ENCODE measurements around the gene PCDHGA1.
"Not testable (repeated sequence)": the region's sequence is repeated elsewhere in the genome, so short reads cannot be mapped to it uniquely, and the experiment has no call there.

The PCDHGA1 gene

GRCh38 chr5:141330299-141331080 is at the start of gene PCDHGA1:
PCDHGA1 (plus strand) TSS chr5:141330514.
- Histone ChIP-seq H2AFZ (ENCODE audit: low read length, unreplicated experiment) (peak within 1 kb of the TSS; percentile 97), H3K27me3 (ENCODE audit: insufficient read depth, low read length) (peaks cover 71% of the 10 kb centered on the region), H3K4me1 (ENCODE audit: control insufficient read depth, insufficient read depth, low read length, unreplicated experiment) (peaks cover 5% of the 10 kb centered on the region), H3K79me2 (ENCODE audit: control insufficient read depth, insufficient read depth, low read length, unreplicated experiment) (no peaks in the 10 kb centered on the region), H3K36me3 (ENCODE audit: insufficient read depth, low read length) (no peaks in the 10 kb centered on the region), H3K4me3 (ENCODE audit: low read depth, low read length) (peak within 1 kb of the TSS; percentile 77), H3K27ac (ENCODE audit: low read depth, low read length) (no peak within 1 kb of the TSS)

- Histone ChIP-seq H3K36me3 (ENCODE audit: insufficient read depth, low read length) (no peaks in the 10 kb centered on the region), H3K27me3 (ENCODE audit: insufficient read depth, low read length) (no peaks in the 10 kb centered on the region), H2AFZ (ENCODE audit: low read length, unreplicated experiment) (no peak overlapping the region), H3K27ac (ENCODE audit: low read depth, low read length) (no peak overlapping the region), H3K79me2 (ENCODE audit: control insufficient read depth, insufficient read depth, low read length, unreplicated experiment) (no peaks in the 10 kb centered on the region), H3K4me1 (ENCODE audit: control insufficient read depth, insufficient read depth, low read length, unreplicated experiment) (no peaks in the 10 kb centered on the region), H3K4me3 (ENCODE audit: low read depth, low read length) (no peak overlapping the region)
Measured at GRCh38 chr5:141298376-141298775, 31.9 kb upstream of the PCDHGA1 start.

GRCh38 chr5:141303756-141304155 is 26.6 kb upstream of the PCDHGA1 start, which contains the start of gene SLC25A2:
SLC25A2 (minus strand) TSS chr5:141304049; CDS start chr5:141303865, 184 bp downstream.
- Histone ChIP-seq H3K4me1 (ENCODE audit: control insufficient read depth, insufficient read depth, low read length, unreplicated experiment) (no peaks in the 10 kb centered on the region), H2AFZ (ENCODE audit: low read length, unreplicated experiment) (no peak within 1 kb of the TSS), H3K79me2 (ENCODE audit: control insufficient read depth, insufficient read depth, low read length, unreplicated experiment) (no peaks in the 10 kb centered on the region), H3K27me3 (ENCODE audit: insufficient read depth, low read length) (no peaks in the 10 kb centered on the region), H3K36me3 (ENCODE audit: insufficient read depth, low read length) (peaks cover 3% of the 10 kb centered on the region; the same call in 1 of the 2 replicates), H3K27ac (ENCODE audit: low read depth, low read length) (no peak within 1 kb of the TSS), H3K4me3 (ENCODE audit: low read depth, low read length) (no peak within 1 kb of the TSS)

GRCh38 chr5:141306630-141307029 is 23.7 kb upstream of the PCDHGA1 start:
- H3K27me3 ChIP-seq (ENCODE audit: insufficient read depth, low read length) = no peaks in the 10 kb centered on the region

GRCh38 chr5:141313711-141314110 is 16.6 kb upstream of the PCDHGA1 start:
- H3K27ac ChIP-seq (ENCODE audit: low read depth, low read length) = no peak overlapping the region
- H3K4me1 ChIP-seq (ENCODE audit: control insufficient read depth, insufficient read depth, low read length, unreplicated experiment) = peaks cover 6% of the 10 kb centered on the region
- H3K36me3 ChIP-seq (ENCODE audit: insufficient read depth, low read length) = peaks cover 41% of the 10 kb centered on the region
- H3K79me2 ChIP-seq (ENCODE audit: control insufficient read depth, insufficient read depth, low read length, unreplicated experiment) = peaks cover 55% of the 10 kb centered on the region
- H3K4me3 ChIP-seq (ENCODE audit: low read depth, low read length) = no peak overlapping the region
- H3K27me3 ChIP-seq (ENCODE audit: insufficient read depth, low read length) = no peaks in the 10 kb centered on the region
- H2AFZ ChIP-seq (ENCODE audit: low read length, unreplicated experiment) = no peak overlapping the region

More at GRCh38 chr5:141306630-141307029, 23.7 kb upstream of the PCDHGA1 start:
- H3K4me1 ChIP-seq (ENCODE audit: control insufficient read depth, insufficient read depth, low read length, unreplicated experiment) = peaks cover 6% of the 10 kb centered on the region
- H3K79me2 ChIP-seq (ENCODE audit: control insufficient read depth, insufficient read depth, low read length, unreplicated experiment) = peaks cover 9% of the 10 kb centered on the region
- no peak overlapping the region for H2AFZ ChIP-seq (ENCODE audit: low read length, unreplicated experiment)
- H3K27ac ChIP-seq (ENCODE audit: low read depth, low read length) = no peak overlapping the region
- H3K36me3 ChIP-seq (ENCODE audit: insufficient read depth, low read length) = peaks cover 3% of the 10 kb centered on the region; the same call in 1 of the 2 replicates
- no peak overlapping the region for H3K4me3 ChIP-seq (ENCODE audit: low read depth, low read length)

- not testable (repeated sequence) for H3K4me3 ChIP-seq (ENCODE audit: low read depth, low read length); H3K27ac ChIP-seq (ENCODE audit: low read depth, low read length); H2AFZ ChIP-seq (ENCODE audit: low read length, unreplicated experiment); H3K4me1 ChIP-seq (ENCODE audit: control insufficient read depth, insufficient read depth, low read length, unreplicated experiment); H3K27me3 ChIP-seq (ENCODE audit: insufficient read depth, low read length)
- H3K79me2 ChIP-seq (ENCODE audit: control insufficient read depth, insufficient read depth, low read length, unreplicated experiment) = peaks cover 58% of the 10 kb centered on the region
- peaks cover 53% of the 10 kb centered on the region for H3K36me3 ChIP-seq (ENCODE audit: insufficient read depth, low read length)
Measured at GRCh38 chr5:141316963-141317362, 13.4 kb upstream of the PCDHGA1 start.

- no peaks in the 10 kb centered on the region for H3K27me3 ChIP-seq (ENCODE audit: insufficient read depth, low read length)
- no peak overlapping the region for H3K27ac ChIP-seq (ENCODE audit: low read depth, low read length)
- no peaks in the 10 kb centered on the region for H3K4me1 ChIP-seq (ENCODE audit: control insufficient read depth, insufficient read depth, low read length, unreplicated experiment)
- H3K4me3 ChIP-seq (ENCODE audit: low read depth, low read length) = peak overlapping the region; percentile 89
- H2AFZ ChIP-seq (ENCODE audit: low read length, unreplicated experiment) = no peak overlapping the region
- H3K36me3 ChIP-seq (ENCODE audit: insufficient read depth, low read length) = peaks cover 43% of the 10 kb centered on the region
- H3K79me2 ChIP-seq (ENCODE audit: control insufficient read depth, insufficient read depth, low read length, unreplicated experiment) = peaks cover 45% of the 10 kb centered on the region
Measured at GRCh38 chr5:141319202-141319601, 11.1 kb upstream of the PCDHGA1 start.

- no peak overlapping the region for H2AFZ ChIP-seq (ENCODE audit: low read length, unreplicated experiment)
- peak overlapping the region; percentile 89 for H3K4me3 ChIP-seq (ENCODE audit: low read depth, low read length)
- peaks cover 44% of the 10 kb centered on the region for H3K79me2 ChIP-seq (ENCODE audit: control insufficient read depth, insufficient read depth, low read length, unreplicated experiment)
- peak overlapping the region; percentile 94; the same call in 1 of the 2 replicates for H3K27ac ChIP-seq (ENCODE audit: low read depth, low read length)
- H3K36me3 ChIP-seq (ENCODE audit: insufficient read depth, low read length) = peaks cover 42% of the 10 kb centered on the region
- H3K27me3 ChIP-seq (ENCODE audit: insufficient read depth, low read length) = no peaks in the 10 kb centered on the region
- H3K4me1 ChIP-seq (ENCODE audit: control insufficient read depth, insufficient read depth, low read length, unreplicated experiment) = no peaks in the 10 kb centered on the region
Measured at GRCh38 chr5:141319699-141320098, 10.6 kb upstream of the PCDHGA1 start.

- Histone ChIP-seq H3K36me3 (ENCODE audit: insufficient read depth, low read length) (peaks cover 39% of the 10 kb centered on the region), H3K27me3 (ENCODE audit: insufficient read depth, low read length) (no peaks in the 10 kb centered on the region), H3K79me2 (ENCODE audit: control insufficient read depth, insufficient read depth, low read length, unreplicated experiment) (peaks cover 37% of the 10 kb centered on the region), H3K27ac (ENCODE audit: low read depth, low read length) (peak within 1 kb of the TSS; percentile 94), H2AFZ (ENCODE audit: low read length, unreplicated experiment) (peak within 1 kb of the TSS; percentile 79), H3K4me1 (ENCODE audit: control insufficient read depth, insufficient read depth, low read length, unreplicated experiment) (no peaks in the 10 kb centered on the region), H3K4me3 (ENCODE audit: low read depth, low read length) (peak within 1 kb of the TSS; percentile 89)
Measured at GRCh38 chr5:141320225-141321169, 9.8 kb upstream of the PCDHGA1 start, which contains the start of gene TAF7. TAF7 (minus strand) TSS chr5:141320784; CDS start chr5:141320044, 740 bp downstream.

- no peaks in the 10 kb centered on the region for H3K4me1 ChIP-seq (ENCODE audit: control insufficient read depth, insufficient read depth, low read length, unreplicated experiment)
Measured at GRCh38 chr5:141322261-141322660, 8.1 kb upstream of the PCDHGA1 start.

More at GRCh38 chr5:141322261-141322660, 8.1 kb upstream of the PCDHGA1 start:
- no peak overlapping the region for H3K4me3 ChIP-seq (ENCODE audit: low read depth, low read length)
- H3K27me3 ChIP-seq (ENCODE audit: insufficient read depth, low read length) = 0 out of 2 replicates have a peak, but pooled peaks cover under 1% of the 10 kb centered on the region
- H3K36me3 ChIP-seq (ENCODE audit: insufficient read depth, low read length) = peaks cover 24% of the 10 kb centered on the region
- no peak overlapping the region for H3K27ac ChIP-seq (ENCODE audit: low read depth, low read length)
- peaks cover 25% of the 10 kb centered on the region for H3K79me2 ChIP-seq (ENCODE audit: control insufficient read depth, insufficient read depth, low read length, unreplicated experiment)
- no peak overlapping the region for H2AFZ ChIP-seq (ENCODE audit: low read length, unreplicated experiment)
